Transverse colon (tissue), 4 donors: ENCODE data around the gene NWD2. TPM values are rescaled to one million over a fixed set of nuclear protein-coding genes. Genes with fewer than 3 reads are reported as not detected.
A peak's percentile ranks its signal among the peaks of the same experiment; 100 is the strongest.

ENCODE experiments used
- DNase-seq: peaks from one replicate; pipeline ENCODE4 v3.0.0-alpha.2; 2019
- H3K27ac ChIP-seq, 4 donors: fragments of 200-600 bp; sonication (generic); 2 replicates each; pipeline ENCODE4 v1.5.1; 2016 to 2018; ENCODE audit warnings: inconsistent platforms in 4 of 4
- H3K27me3 ChIP-seq: fragments of 200-600 bp; sonication (generic); 2 replicates; pipeline ENCODE4 v1.5.1; 2017; ENCODE audit warnings: inconsistent platforms
- H3K36me3 ChIP-seq, 4 donors: fragments of 200-600 bp; sonication (generic); 2 replicates each; pipeline ENCODE4 v1.5.1; 2017 to 2019; ENCODE audit warnings: inconsistent platforms in 4 of 4
- H3K4me1 ChIP-seq, 4 donors: fragments of 200-600 bp; sonication (generic); 2 replicates each; pipeline ENCODE4 v1.5.1; 2017 to 2020; ENCODE audit warnings: inconsistent platforms in 4 of 4
- H3K4me3 ChIP-seq, 4 donors: fragments of 200-600 bp; sonication (generic); 1 replicate in 1 of 4; 2 replicates in 3 of 4; pipeline versions ENCODE4 v1.5.1 to v1.6.1; 2017 to 2019; ENCODE audit warnings: inconsistent platforms in 4 of 4
- H3K9me3 ChIP-seq, 2 donors: fragments of 200-600 bp; sonication (generic); 2 replicates each; pipeline ENCODE4 v1.5.1; 2017 to 2019; ENCODE audit warnings: inconsistent platforms in 2 of 2
- EP300 ChIP-seq: sonication (generic); formaldehyde crosslinking; IDR thresholded peaks from one replicate; pipeline ENCODE4 v1.6.1; 2017; ENCODE audit warnings: antibody characterized with exemption, low read depth
- POLR2A ChIP-seq: fragments of 450-650 bp; IDR thresholded peaks from one replicate; pipeline ENCODE4 v1.6.1; 2016; ENCODE audit warnings: antibody characterized with exemption, mild to moderate bottlenecking, moderate library complexity
- POLR2AphosphoS5 ChIP-seq, 3 donors: sonication (generic); formaldehyde crosslinking; IDR thresholded peaks; one replicate each; pipeline ENCODE4 v1.6.1; 2016; ENCODE audit warnings: antibody characterized with exemption in 3 of 3
- WGBS, 2 donors: methylation state at CpG; one replicate each; pipeline ENCODE4 v1.1.5; 2018; ENCODE audit warnings: low coverage in 1 of 2; 5-methylcytosine and 5-hydroxymethylcytosine counted together
- in situ Hi-C, 4 donors: fragments of 200-750 bp; cut with MboI; loops; one replicate each; pipeline versions ENCODE4 v1.15.0 to v1.15.1; 2017; ENCODE audit warnings: low sequenced_read_pairs in 3 of 4, low pct_ligation_motif_present in 1 of 4, low pct_unique_long_range_greater_than_20kb in 1 of 4
- intact Hi-C: fragments of 100-400 bp; cut with DNase I; formaldehyde crosslinking; loops from one replicate; pipeline ENCODE4 v1.15.1; 2023; ENCODE audit warnings: low total_unique reads
- total RNA-seq, 4 donors: library from RNA; depleted of rRNA; stranded (reverse); fragments of >200 nt; gene quantifications; one replicate each; pipeline ENCODE4 v1.1.0, GENCODE V29; 2016
- TF ChIP-seq, protein P1 (sequence below), 5 experiments: fragments of 200-600 bp in 3 of 5; fragments of 450-650 bp in 2 of 5; sonication (generic) in 3 of 5; IDR thresholded peaks; 1 replicate in 2 of 5; 2 replicates in 3 of 5; pipeline ENCODE4 v1.5.1; 2016 to 2017; ENCODE audit warnings: antibody characterized with exemption in 5 of 5, inconsistent platforms in 3 of 5, mild to moderate bottlenecking in 2 of 5, moderate library complexity in 1 of 5

Gene NWD2
- total RNA-seq, 4 donors from 2014 or later = 0.48 to 0.55 TPM; not detected in 2

DNA sequence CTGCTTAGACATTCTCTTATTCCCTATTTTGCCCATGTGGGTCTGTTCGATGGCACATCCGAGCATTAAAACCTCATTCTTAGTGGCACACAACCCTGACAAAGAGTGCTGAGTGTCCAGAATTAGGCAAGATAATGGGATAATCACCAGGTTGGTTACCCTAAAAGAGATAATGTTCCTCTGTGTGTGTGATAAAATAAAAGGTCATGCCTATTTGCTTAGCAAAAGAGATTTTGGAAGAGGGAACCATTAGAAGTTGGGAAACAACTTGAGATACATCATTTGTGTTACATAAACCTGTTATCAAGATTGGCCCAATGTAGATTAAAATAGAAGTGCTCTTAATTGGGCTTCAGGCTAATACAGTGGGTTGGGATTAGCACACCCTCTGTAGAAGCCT, 182.7 kb downstream of the NWD2 start:
- Histone ChIP-seq H3K27ac (no peak overlapping the region), H3K27me3 (no peaks in the 10 kb centered on the region), H3K4me1 (peaks cover 0 to 27% (median 17%) of the 10 kb centered on the region in 4 donors), H3K9me3 (no peaks in the 10 kb centered on the region), H3K4me3 (no peak overlapping the region), H3K36me3 (no peaks in the 10 kb centered on the region)
- no peak for TF ChIP-seq POLR2AphosphoS5 (IDR thresholded peaks at IDR 0.05)
- no peak for TF ChIP-seq EP300
- TF ChIP-seq, protein P1, sequence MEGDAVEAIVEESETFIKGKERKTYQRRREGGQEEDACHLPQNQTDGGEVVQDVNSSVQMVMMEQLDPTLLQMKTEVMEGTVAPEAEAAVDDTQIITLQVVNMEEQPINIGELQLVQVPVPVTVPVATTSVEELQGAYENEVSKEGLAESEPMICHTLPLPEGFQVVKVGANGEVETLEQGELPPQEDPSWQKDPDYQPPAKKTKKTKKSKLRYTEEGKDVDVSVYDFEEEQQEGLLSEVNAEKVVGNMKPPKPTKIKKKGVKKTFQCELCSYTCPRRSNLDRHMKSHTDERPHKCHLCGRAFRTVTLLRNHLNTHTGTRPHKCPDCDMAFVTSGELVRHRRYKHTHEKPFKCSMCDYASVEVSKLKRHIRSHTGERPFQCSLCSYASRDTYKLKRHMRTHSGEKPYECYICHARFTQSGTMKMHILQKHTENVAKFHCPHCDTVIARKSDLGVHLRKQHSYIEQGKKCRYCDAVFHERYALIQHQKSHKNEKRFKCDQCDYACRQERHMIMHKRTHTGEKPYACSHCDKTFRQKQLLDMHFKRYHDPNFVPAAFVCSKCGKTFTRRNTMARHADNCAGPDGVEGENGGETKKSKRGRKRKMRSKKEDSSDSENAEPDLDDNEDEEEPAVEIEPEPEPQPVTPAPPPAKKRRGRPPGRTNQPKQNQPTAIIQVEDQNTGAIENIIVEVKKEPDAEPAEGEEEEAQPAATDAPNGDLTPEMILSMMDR (IDR thresholded peaks at IDR 0.05) = no peak
- no peak for TF ChIP-seq POLR2A
- 85 to 100% methylated on average over 2 of the region's 2 CpGs for WGBS, 2 donors
- intact Hi-C loops = no loop called here
- in situ Hi-C loops = no loop called here
- DNase-seq = no peak

DNA sequence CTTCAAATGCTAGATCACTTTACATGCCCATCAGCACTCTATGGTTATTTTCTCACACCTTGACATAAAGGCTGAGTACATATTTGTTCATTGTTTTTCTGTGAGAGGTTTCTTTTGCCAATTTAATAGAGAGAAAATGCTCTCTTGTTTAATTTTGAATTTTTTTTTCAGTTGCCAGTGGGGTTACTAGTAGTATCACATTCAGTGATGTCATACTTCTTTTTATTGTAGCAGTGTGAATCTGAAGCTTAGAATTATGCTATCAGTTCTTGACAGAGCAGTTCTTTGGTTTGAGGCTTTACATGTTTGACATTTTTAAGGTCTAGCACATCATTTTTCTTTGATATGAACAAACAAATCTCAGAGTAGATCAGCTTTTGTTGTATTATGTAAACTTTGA, 185.4 kb downstream of the NWD2 start:
- no peak for DNase-seq
- Histone ChIP-seq H3K4me3 (no peak overlapping the region), H3K9me3 (no peaks in the 10 kb centered on the region), H3K36me3 (no peaks in the 10 kb centered on the region), H3K27me3 (no peaks in the 10 kb centered on the region), H3K4me1 (peaks cover 0 to 31% (median 13%) of the 10 kb centered on the region in 4 donors), H3K27ac (peak overlapping the region; percentile 77 to 84 (median 81))
- in situ Hi-C loops (no loop called here), intact Hi-C loops (no loop called here)
- TF ChIP-seq, protein P1 (IDR thresholded peaks at IDR 0.05) = no peak
- TF ChIP-seq POLR2AphosphoS5 (IDR thresholded peaks at IDR 0.05) (no peak), EP300 (no peak), POLR2A (no peak)

DNA sequence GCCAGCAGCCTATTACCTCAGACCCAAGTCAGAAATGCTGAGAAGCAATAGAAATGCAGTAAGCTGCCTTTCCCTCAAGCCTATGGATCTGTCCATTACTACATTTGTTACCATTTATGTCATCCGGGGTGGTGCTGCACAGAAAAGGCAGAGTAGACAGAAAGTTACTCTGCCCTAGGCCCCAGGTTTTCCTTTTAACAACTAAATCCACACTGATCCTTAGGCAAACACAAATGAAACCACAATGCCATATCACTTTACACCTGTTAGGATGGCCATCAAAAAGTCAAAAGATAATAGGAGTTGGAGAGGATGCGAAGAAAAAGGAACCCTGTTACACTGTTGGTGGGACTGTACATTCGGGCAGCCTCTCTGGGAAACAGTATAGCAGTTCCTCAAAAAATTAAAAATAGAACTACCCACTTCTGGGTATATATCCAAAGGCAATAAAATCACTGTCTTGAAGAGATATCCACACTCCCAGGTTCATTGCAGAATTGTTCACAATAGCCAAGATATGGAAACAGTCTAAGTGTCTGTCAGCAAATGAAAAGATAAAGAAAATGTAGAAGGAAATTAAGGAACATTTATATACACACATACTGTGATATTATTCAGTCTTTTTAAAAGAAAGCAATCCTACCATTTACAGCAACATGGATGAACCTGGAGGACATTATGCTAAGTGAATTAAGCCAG, 186.3 kb downstream of the NWD2 start:
- DNase-seq = peak; percentile 22
- no peaks in the 10 kb centered on the region for H3K27me3 ChIP-seq
- in situ Hi-C loops = no loop called here
- no peaks in the 10 kb centered on the region for H3K9me3 ChIP-seq
- H3K27ac ChIP-seq = peak overlapping the region; percentile 77 to 84 (median 81)
- peaks cover 0 to 31% (median 13%) of the 10 kb centered on the region in 4 donors for H3K4me1 ChIP-seq
- TF ChIP-seq, protein P1 (IDR thresholded peaks at IDR 0.05) = no peak
- no peak for TF ChIP-seq POLR2AphosphoS5 (IDR thresholded peaks at IDR 0.05)
- WGBS, 2 donors = 46 to 57% methylated on average over 2 to 3 of the region's 3 CpGs
- no peaks in the 10 kb centered on the region for H3K36me3 ChIP-seq
- intact Hi-C loops = no loop called here
- no peak overlapping the region for H3K4me3 ChIP-seq

DNA sequence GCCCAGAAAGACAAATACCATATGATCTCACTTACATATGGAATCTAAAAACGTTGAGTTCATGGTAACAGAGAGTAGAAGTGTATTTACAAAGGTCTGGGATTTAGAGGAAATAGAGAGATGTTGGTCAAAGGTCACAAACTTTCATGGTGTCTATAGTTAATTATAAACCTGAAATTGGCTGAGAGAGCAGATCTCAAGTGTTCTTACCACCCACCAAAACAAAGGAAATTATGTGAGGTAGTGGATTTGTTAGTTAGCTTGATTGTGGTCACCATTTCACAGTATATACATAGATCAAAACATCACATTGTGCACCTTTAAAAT, 186.8 kb downstream of the NWD2 start:
- WGBS, 2 donors = 0 to 3% methylated on average over 1 of the region's 1 CpG
- Histone ChIP-seq H3K4me3 (no peak overlapping the region), H3K4me1 (peaks cover 0 to 31% (median 13%) of the 10 kb centered on the region in 4 donors), H3K27ac (peak overlapping the region; percentile 77 to 84 (median 81)), H3K27me3 (no peaks in the 10 kb centered on the region), H3K9me3 (no peaks in the 10 kb centered on the region), H3K36me3 (no peaks in the 10 kb centered on the region)
- intact Hi-C loops = no loop called here
- peak in 2 of 3 donors; percentile 17 to 58 for TF ChIP-seq POLR2AphosphoS5 (IDR thresholded peaks at IDR 0.05)
- TF ChIP-seq POLR2A = no peak
- no peak for DNase-seq
- in situ Hi-C loops = no loop called here

DNA sequence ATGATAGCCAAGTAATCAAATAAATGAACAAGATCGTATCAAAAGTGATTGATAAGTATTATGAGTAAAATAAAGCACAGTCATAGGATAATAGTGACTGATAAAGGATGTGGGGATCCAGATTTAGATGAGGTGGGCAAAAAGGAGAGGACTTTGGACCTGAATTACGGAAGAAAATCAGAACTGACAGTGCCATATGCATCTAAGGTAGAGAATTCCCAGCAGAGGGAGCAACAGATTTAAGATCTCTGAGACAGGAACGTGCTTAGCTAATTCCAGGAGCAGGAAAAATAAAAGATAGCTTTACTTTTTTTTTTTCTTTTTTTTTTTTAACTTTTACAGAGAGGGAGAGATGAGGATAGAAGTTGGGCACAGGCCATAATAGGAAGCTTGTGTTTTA, 189.9 kb downstream of the NWD2 start:
- in situ Hi-C loops (no loop called here), intact Hi-C loops (no loop called here)
- Histone ChIP-seq H3K27ac (no peak overlapping the region), H3K36me3 (no peaks in the 10 kb centered on the region), H3K4me3 (no peak overlapping the region), H3K9me3 (no peaks in the 10 kb centered on the region), H3K4me1 (peaks cover 0 to 36% (median 12%) of the 10 kb centered on the region in 4 donors), H3K27me3 (no peaks in the 10 kb centered on the region)
- WGBS, 2 donors = 32 to 51% methylated on average over 3 of the region's 3 CpGs
- TF ChIP-seq, protein P1 (IDR thresholded peaks at IDR 0.05) = peak in 2 of 5 experiments; percentile 14 to 32
- TF ChIP-seq POLR2A = no peak
- no peak for TF ChIP-seq EP300
- no peak for TF ChIP-seq POLR2AphosphoS5 (IDR thresholded peaks at IDR 0.05)
- no peak for DNase-seq
